Measurements from ENCODE around the gene PIGQ.

The PIGQ gene

DNA sequence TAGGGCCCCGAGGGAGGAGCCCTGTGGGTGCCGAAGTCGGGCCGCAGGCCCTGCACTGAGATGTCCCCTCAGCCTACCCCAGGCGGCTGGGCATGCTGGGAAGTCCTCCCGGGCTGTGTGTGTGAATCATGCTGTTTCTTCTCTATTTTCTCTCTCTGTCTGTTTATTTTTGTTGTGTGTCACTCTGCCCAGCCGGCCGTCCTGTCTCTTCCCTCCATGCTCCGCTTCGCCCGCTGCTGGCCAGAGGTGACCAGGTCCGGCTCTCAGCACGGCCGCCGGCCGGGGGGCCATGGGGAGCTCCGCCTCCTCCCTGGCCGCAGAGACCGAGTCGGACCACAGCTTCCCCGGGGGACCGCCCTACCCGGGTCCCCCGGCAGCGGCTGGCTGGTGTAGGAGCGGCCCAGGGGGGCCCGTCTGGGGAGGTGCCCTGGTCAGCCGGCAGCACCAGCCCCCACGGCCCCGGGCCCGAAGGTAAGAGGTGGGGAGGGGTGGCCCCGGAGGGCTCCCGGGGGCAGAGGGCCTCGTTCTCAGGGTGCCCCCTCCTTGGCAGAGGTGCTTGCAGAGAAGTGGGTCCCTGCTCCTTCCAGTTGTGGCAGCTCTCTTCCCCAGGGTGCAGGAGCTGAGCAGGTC is 29.8 kb upstream of the PIGQ start:
- Mint-ChIP-seq H3K4me1 (peaks cover 4% of the 10 kb centered on the region), H3K27me3 (no peaks in the 10 kb centered on the region), H3K27ac (ENCODE audit: low read depth) (no peak overlapping the region), H3K36me3 (ENCODE audit: insufficient read depth) (peaks cover 4% of the 10 kb centered on the region), H3K9me3 (no peaks in the 10 kb centered on the region), H3K4me3 (no peak overlapping the region)
- DNase-seq (ENCODE audit: low spot score in 2 of 2) (no peak), ATAC-seq (replicated peaks; ENCODE audit: extremely low read depth, poor library complexity, severe bottlenecking) (no peak)

DNA sequence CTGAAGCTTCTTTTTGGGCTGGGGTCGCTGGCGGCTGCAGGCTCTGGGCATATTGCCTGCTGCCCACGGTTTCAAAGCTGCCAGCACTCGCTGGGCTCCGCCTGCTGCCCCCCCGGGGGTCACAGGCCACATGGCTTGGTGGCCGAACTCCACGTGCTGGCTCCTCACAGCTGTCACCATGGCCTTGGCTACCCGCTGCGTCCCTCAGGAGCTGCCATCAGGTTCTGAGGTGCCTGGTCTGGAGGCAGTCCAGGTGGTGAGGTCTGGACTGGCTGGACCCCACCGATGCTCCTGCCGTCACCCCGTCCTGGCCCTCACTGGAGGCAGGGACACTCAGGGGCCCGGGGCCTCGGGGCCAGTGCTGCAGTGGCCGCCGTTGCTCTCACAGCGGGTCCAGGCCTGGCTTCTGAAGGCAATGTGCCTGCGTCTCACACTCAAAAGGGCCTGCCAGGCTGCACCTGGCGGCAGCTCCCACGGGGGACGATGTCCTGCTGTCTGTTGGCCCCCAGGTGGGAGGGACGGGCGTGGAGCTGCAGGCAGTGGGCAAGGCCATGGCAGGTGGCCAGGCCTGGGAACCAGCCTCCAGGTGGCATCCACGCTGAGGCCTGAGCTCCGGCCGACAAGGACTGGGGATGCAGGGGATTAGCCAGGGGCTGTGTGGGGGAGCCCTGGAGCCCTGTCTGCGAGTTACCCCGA is 29.0 kb upstream of the PIGQ start:
- H3K4me1 Mint-ChIP-seq, result peaks cover 4% of the 10 kb centered on the region
- DNase-seq (ENCODE audit: low spot score in 2 of 2) (no peak), ATAC-seq (replicated peaks; ENCODE audit: extremely low read depth, poor library complexity, severe bottlenecking) (no peak)
- no peak overlapping the region for H3K27ac Mint-ChIP-seq (ENCODE audit: low read depth)
- no peaks in the 10 kb centered on the region for H3K27me3 Mint-ChIP-seq
- peaks cover 6% of the 10 kb centered on the region for H3K36me3 Mint-ChIP-seq (ENCODE audit: insufficient read depth)
- no peaks in the 10 kb centered on the region for H3K9me3 Mint-ChIP-seq
- no peak overlapping the region for H3K4me3 Mint-ChIP-seq

DNA sequence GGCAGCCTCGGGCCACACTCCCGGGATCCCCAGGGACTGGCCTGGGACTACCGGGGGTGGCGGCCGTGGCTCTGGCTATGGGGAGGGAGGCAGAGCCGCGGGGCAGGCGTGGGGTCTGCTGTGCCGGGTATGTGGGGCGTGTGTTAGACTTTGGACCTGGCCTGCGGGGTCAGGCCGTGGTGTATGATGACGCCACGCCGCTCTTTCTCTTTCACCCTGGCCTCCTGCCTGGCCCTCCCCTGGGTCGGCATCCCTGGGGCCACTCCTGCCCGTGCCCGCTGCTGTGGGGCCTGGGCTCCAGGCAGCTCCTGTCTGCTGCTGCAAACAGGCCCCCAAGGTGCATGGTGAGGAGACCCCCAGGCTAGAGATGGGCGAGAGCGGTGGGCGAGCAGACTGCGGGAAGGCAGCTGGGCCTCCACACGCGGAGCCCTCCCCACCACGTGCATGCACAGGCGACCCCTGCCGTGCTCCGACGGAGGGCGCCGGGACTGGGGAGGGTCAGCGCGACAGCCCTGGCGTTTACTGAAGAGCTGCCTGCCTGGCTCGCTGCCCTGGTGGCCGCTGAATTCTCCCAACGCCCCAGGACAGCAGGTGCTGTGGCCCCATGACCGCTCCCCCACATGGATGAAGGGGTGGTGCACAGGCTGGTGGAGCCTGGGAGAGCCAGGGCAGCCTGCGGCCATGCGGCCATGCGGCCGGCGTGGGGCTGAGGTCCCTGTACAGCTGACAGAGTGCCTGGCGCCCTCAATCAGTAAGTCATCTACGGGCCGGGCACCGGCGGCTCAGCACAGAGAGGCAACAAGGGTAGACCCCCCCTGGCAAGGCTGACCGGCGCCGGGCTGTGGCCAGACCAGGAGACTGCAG is 26.2 kb upstream of the PIGQ start:
- Mint-ChIP-seq H3K4me1 (peaks cover 4% of the 10 kb centered on the region), H3K27ac (ENCODE audit: low read depth) (no peak overlapping the region), H3K27me3 (no peaks in the 10 kb centered on the region), H3K36me3 (ENCODE audit: insufficient read depth) (peaks cover 5% of the 10 kb centered on the region), H3K9me3 (no peaks in the 10 kb centered on the region), H3K4me3 (no peak overlapping the region)
- ATAC-seq (replicated peaks; ENCODE audit: extremely low read depth, poor library complexity, severe bottlenecking) (no peak), DNase-seq (ENCODE audit: low spot score in 2 of 2) (no peak)

DNA sequence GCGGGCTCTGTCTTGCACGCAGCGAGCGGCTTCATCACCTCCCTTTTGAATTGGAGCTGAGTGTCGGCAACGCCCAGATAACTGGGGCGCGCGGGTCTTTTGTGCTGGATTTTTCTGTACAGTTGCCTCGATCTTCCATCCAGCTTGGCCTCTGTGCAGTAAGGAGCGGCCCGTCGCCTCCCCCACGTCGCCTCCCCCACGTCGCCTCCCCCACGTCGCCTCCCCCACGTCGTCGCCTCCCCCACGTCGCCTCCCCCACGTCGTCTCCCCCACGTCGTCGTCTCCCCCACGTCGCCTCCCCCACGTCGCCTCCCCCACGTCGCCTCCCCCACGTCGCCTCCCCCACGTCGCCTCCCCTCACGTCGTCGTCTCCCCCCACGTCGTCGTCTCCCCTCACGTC is 25.3 kb upstream of the PIGQ start:
- Mint-ChIP-seq H3K36me3 (ENCODE audit: insufficient read depth) (peaks cover 6% of the 10 kb centered on the region), H3K27me3 (no peaks in the 10 kb centered on the region), H3K9me3 (no peaks in the 10 kb centered on the region), H3K27ac (ENCODE audit: low read depth) (no peak overlapping the region), H3K4me1 (no peaks in the 10 kb centered on the region), H3K4me3 (no peak overlapping the region)
- no peak for ATAC-seq (replicated peaks; ENCODE audit: extremely low read depth, poor library complexity, severe bottlenecking)
- no peak for DNase-seq (ENCODE audit: low spot score in 2 of 2)

DNA sequence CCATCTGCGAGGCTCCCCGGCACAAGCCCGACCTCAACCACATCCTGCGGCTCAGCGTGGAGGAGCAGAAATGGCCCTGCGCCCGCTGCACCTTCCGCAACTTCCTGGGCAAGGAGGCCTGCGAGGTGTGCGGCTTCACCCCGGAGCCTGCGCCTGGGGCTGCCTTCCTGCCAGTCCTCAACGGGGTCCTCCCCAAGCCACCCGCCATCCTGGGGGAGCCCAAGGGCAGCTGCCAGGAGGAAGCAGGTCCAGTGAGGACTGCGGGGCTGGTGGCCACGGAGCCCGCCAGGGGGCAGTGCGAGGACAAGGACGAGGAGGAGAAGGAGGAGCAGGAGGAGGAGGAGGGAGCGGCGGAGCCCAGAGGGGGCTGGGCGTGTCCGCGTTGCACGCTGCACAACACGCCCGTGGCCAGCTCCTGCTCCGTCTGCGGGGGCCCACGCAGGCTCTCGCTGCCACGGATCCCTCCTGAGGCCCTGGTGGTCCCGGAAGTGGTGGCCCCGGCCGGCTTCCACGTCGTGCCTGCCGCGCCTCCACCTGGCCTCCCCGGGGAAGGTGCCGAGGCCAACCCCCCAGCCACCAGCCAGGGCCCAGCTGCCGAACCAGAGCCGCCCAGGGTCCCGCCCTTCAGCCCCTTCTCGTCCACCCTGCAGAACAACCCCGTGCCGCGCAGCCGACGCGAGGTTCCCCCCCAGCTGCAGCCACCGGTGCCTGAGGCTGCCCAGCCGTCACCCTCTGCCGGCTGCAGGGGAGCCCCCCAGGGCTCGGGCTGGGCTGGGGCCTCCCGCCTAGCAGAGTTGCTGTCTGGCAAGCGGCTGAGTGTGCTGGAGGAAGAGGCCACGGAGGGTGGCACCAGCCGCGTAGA is 22.6 kb upstream of the PIGQ start:
- Mint-ChIP-seq H3K4me3 (peak overlapping the region; percentile 11), H3K36me3 (ENCODE audit: insufficient read depth) (peaks cover 10% of the 10 kb centered on the region), H3K27me3 (no peaks in the 10 kb centered on the region), H3K9me3 (no peaks in the 10 kb centered on the region), H3K4me1 (no peaks in the 10 kb centered on the region), H3K27ac (ENCODE audit: low read depth) (no peak overlapping the region)
- ATAC-seq (replicated peaks; ENCODE audit: extremely low read depth, poor library complexity, severe bottlenecking) (peak; percentile 52), DNase-seq (ENCODE audit: low spot score in 2 of 2) (no peak)

DNA sequence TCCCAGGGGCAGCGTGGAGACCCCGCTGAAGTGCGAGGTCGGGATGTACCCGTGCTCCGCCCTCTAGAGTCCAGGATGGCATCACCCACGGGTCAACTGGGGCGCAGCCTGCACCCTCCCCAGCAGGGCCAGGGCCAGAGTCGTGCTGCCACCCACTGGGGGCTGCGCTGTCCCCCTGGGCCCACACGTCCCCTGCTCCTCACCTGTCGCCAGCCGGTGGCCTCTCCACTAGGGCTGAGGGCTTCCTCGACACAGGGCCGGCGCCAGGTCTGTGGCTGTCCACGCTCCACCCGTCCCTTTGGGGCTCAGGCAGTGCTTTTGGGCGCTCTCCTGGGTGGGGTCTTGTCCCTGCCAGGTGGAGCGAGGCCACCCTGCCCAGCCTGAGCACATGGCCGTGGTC is 21.2 kb upstream of the PIGQ start:
- ATAC-seq (replicated peaks; ENCODE audit: extremely low read depth, poor library complexity, severe bottlenecking) (no peak), DNase-seq (ENCODE audit: low spot score in 2 of 2) (no peak)
- no peak overlapping the region for H3K4me3 Mint-ChIP-seq
- no peak overlapping the region for H3K27ac Mint-ChIP-seq (ENCODE audit: low read depth)
- H3K27me3 Mint-ChIP-seq, result no peaks in the 10 kb centered on the region
- peaks cover 11% of the 10 kb centered on the region for H3K36me3 Mint-ChIP-seq (ENCODE audit: insufficient read depth)
- no peaks in the 10 kb centered on the region for H3K4me1 Mint-ChIP-seq
- no peaks in the 10 kb centered on the region for H3K9me3 Mint-ChIP-seq

DNA sequence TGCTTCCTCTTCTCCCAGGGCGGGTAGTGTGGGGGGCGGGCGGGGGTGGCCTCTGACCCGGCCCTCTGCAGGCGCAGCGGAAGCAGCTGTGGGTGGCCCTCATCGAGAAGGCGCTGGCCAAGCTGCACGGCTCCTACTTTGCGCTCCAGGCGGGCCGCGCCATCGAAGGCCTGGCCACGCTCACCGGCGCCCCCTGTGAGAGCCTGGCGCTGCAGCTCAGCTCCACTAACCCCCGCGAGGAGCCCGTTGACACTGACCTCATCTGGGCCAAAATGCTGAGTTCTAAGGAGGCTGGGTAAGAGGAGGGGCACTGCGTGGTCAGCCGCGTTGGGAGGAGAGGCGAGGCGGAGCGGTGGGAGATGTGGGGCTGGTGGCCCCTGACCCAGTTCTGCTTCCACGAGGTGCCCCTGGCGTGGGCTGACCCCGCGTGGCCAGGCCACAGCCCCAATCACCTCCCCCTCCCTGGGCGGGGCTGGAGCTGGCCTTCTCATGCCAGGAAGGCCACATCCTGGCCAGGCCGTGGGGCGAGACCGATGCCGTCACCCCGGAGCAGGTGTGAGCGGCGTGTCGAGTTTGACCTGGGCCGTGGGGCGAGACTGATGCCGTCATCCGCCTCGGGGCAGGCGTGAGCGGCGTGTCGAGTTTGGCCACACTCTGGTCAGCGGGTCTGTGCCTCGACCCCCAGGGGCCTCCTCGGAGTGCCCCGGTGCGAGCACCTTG is 20.1 kb upstream of the PIGQ start:
- Mint-ChIP-seq H3K36me3 (ENCODE audit: insufficient read depth) (peaks cover 11% of the 10 kb centered on the region), H3K27ac (ENCODE audit: low read depth) (no peak overlapping the region)
- no peak for ATAC-seq (replicated peaks; ENCODE audit: extremely low read depth, poor library complexity, severe bottlenecking)

DNA sequence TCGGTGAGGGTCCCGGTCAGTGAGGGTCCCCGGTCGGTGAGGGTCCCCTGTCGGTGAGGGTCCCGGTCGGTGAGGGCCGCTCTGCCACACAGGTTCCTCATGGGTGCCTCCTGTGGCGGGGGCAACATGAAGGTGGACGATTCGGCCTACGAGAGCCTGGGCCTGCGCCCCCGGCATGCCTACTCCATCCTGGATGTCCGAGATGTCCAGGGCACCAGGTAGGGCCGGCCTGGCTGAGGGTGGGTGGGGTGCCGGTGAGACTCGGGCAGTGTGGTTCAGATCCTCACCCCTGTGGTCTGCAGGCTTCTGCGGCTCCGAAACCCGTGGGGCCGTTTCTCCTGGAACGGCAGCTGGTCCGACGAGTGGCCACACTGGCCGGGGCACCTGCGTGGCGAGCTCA is 18.6 kb upstream of the PIGQ start:
- no peaks in the 10 kb centered on the region for H3K27me3 Mint-ChIP-seq
- H3K9me3 Mint-ChIP-seq, result no peaks in the 10 kb centered on the region
- no peak overlapping the region for H3K4me3 Mint-ChIP-seq
- peaks cover 10% of the 10 kb centered on the region for H3K36me3 Mint-ChIP-seq (ENCODE audit: insufficient read depth)
- ATAC-seq (replicated peaks; ENCODE audit: extremely low read depth, poor library complexity, severe bottlenecking), result no peak
- no peaks in the 10 kb centered on the region for H3K4me1 Mint-ChIP-seq
- no peak for DNase-seq (ENCODE audit: low spot score in 2 of 2)
- H3K27ac Mint-ChIP-seq (ENCODE audit: low read depth), result no peak overlapping the region

More for the DNA sequence above, 20.1 kb upstream of the PIGQ start:
- no peaks in the 10 kb centered on the region for H3K4me1 Mint-ChIP-seq
- H3K27me3 Mint-ChIP-seq, result no peaks in the 10 kb centered on the region
- DNase-seq (ENCODE audit: low spot score in 2 of 2), result no peak
- H3K4me3 Mint-ChIP-seq, result no peak overlapping the region
- H3K9me3 Mint-ChIP-seq, result no peaks in the 10 kb centered on the region

DNA sequence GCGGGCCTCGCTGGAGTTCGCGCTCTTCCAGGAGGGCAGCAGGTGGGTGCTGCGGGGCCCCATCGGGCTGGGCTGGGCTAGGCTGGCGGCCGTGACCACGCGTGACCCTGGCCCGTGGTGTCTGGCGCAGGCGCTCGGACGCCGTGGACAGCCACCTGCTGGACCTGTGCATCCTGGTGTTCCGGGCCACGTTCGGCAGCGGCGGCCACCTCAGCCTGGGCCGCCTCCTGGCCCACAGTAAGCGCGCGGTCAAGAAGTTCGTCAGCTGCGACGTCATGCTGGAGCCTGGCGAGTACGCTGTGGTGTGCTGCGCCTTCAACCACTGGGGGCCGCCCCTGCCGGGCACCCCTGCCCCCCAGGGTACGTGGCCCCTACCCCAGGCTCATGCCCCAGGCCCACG is 17.6 kb upstream of the PIGQ start:
- Mint-ChIP-seq H3K27ac (ENCODE audit: low read depth) (no peak overlapping the region), H3K4me1 (no peaks in the 10 kb centered on the region), H3K27me3 (no peaks in the 10 kb centered on the region), H3K36me3 (ENCODE audit: insufficient read depth) (peaks cover 10% of the 10 kb centered on the region), H3K4me3 (no peak overlapping the region), H3K9me3 (no peaks in the 10 kb centered on the region)
- DNase-seq (ENCODE audit: low spot score in 2 of 2) (no peak), ATAC-seq (replicated peaks; ENCODE audit: extremely low read depth, poor library complexity, severe bottlenecking) (no peak)

DNA sequence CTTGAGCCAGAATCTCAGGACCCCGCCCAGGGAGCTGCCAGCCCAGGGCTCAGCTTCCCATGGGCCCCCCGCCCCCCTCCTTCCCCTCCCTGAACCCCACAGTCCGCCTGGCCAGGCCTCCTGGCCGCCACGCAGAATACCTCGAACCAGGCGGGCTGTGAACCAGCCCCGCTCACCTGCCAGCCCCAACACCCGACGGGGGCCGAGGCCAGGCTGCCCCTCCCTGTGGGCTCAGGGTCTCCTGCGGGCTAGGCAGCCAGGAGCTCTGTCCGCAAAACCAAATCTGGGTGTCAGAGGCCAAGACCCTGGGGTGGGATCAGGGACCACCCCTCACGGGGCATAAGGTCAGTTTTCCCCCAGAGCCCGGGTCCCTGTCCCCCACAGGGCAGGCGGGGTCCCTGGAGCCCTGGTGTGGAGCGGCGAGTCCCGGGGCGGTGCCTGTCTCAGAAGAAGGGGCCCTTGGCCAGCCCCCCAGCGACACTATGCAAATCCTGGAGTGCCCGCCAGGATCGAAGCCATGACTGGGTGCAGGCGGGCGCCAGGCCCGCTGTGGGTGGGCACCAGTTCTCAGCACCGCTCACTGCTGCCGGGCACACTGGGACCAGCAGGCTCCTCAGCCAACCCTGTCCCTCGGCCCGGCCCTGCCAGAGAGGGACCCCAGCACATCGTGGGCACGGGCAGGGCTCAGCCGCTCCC is 16.0 kb upstream of the PIGQ start:
- no peak for ATAC-seq (replicated peaks; ENCODE audit: extremely low read depth, poor library complexity, severe bottlenecking)
- Mint-ChIP-seq H3K9me3 (no peaks in the 10 kb centered on the region), H3K4me1 (no peaks in the 10 kb centered on the region), H3K27me3 (peaks cover 9% of the 10 kb centered on the region), H3K27ac (ENCODE audit: low read depth) (no peak overlapping the region), H3K36me3 (ENCODE audit: insufficient read depth) (peaks cover 12% of the 10 kb centered on the region), H3K4me3 (no peak overlapping the region)
- no peak for DNase-seq (ENCODE audit: low spot score in 2 of 2)

DNA sequence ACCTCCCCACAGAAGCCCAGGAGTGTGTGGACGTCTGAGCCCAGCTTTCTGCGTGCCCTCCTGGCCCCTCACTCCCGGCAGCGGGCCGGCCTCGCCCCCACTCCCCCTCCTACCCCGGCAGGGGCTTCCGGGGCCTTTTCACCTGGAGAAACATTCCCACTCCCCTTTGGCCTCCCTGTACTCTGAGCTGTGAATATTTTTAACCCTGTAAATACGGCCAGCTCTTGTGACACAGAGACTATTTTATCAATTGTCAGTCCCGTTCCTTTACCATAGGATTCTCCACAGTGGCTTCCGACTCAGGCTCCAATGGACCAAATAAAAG is 15.5 kb upstream of the PIGQ start:
- Mint-ChIP-seq H3K4me1 (no peaks in the 10 kb centered on the region), H3K4me3 (no peak overlapping the region), H3K36me3 (ENCODE audit: insufficient read depth) (peaks cover 11% of the 10 kb centered on the region), H3K9me3 (no peaks in the 10 kb centered on the region), H3K27ac (ENCODE audit: low read depth) (no peak overlapping the region), H3K27me3 (peaks cover 10% of the 10 kb centered on the region)
- ATAC-seq (replicated peaks; ENCODE audit: extremely low read depth, poor library complexity, severe bottlenecking) (no peak), DNase-seq (ENCODE audit: low spot score in 2 of 2) (no peak)

Measured in central memory CD8-positive, alpha-beta T cell (primary cell).